ENCODE measurements around the gene PIM3.

Gene PIM3

GRCh38 chr22:49955581-49956417 lies 4.8 kb upstream of the PIM3 start:
- no peak for DNase-seq (ENCODE audit: low spot score)

GRCh38 chr22:49956418-49956770 lies 4.2 kb upstream of the PIM3 start:
- DNase-seq (ENCODE audit: low spot score), result no peak

- no peak for DNase-seq (ENCODE audit: low spot score)
Observed at GRCh38 chr22:49956914-49957825, 3.4 kb upstream of the PIM3 start.

- DNase-seq (ENCODE audit: low spot score), result no peak
Observed at GRCh38 chr22:49957826-49958365, 2.7 kb upstream of the PIM3 start.

- DNase-seq (ENCODE audit: low spot score), result no peak
Observed at GRCh38 chr22:49958366-49958921, 2.1 kb upstream of the PIM3 start.

- DNase-seq (ENCODE audit: low spot score), result no peak
Observed at GRCh38 chr22:49958931-49959781, 1.4 kb upstream of the PIM3 start.

GRCh38 chr22:49959782-49960158 lies 802 bp upstream of the PIM3 start:
- no peak for DNase-seq (ENCODE audit: low spot score)

GRCh38 chr22:49961005-49961600 lies 531 bp downstream of the PIM3 start:
- DNase-seq (ENCODE audit: low spot score), result no peak

- no peak for DNase-seq (ENCODE audit: low spot score)
Observed at GRCh38 chr22:49961601-49962011, 1.0 kb downstream of the PIM3 start.

- peak; percentile 95 for DNase-seq (ENCODE audit: low spot score)
Observed at GRCh38 chr22:49962012-49962750, 1.6 kb downstream of the PIM3 start.

- DNase-seq (ENCODE audit: low spot score), result no peak
Observed at GRCh38 chr22:49962751-49963646, 2.4 kb downstream of the PIM3 start.

- no peak for DNase-seq (ENCODE audit: low spot score)
Observed at GRCh38 chr22:49963647-49964026, 3.1 kb downstream of the PIM3 start.

GRCh38 chr22:49964136-49965090 lies 3.8 kb downstream of the PIM3 start:
- no peak for DNase-seq (ENCODE audit: low spot score)

- no peak for DNase-seq (ENCODE audit: low spot score)
Observed at GRCh38 chr22:49965091-49966040, 4.8 kb downstream of the PIM3 start.

GRCh38 chr22:49966041-49966773 lies 5.6 kb downstream of the PIM3 start:
- no peak for DNase-seq (ENCODE audit: low spot score)
